Mesenchymal stem cell (in vitro differentiated cells and primary cell): Measurements from ENCODE around the gene LAMB3.
A peak's percentile ranks its signal among the peaks of the same experiment; 100 is the strongest.

ENCODE experiments used
- DNase-seq: peaks from one replicate; pipeline ENCODE4 v3.0.0-alpha.2; 2013
- H2AFZ ChIP-seq: one replicate; pipeline ENCODE4 v1.6.1; 2013; ENCODE audit warnings: low read depth, mild to moderate bottlenecking, control low read depth, inconsistent platforms, low read length, moderate library complexity
- H2AK5ac ChIP-seq: 2 replicates; pipeline ENCODE4 v1.6.1; 2013; ENCODE audit warnings: low read length, moderate library complexity, mild to moderate bottlenecking, inconsistent platforms; ENCODE audit not compliant: severe bottlenecking
- H2BK120ac ChIP-seq: one replicate; pipeline ENCODE4 v1.6.1; 2013; ENCODE audit warnings: low read depth, mild to moderate bottlenecking, inconsistent platforms, low read length, moderate library complexity
- H2BK12ac ChIP-seq, 2 experiments: one replicate each; pipeline ENCODE4 v1.6.1; 2013; ENCODE audit warnings: inconsistent platforms in 2 of 2, low read length in 2 of 2, mild to moderate bottlenecking in 2 of 2, moderate library complexity in 2 of 2, control low read depth in 1 of 2
- H2BK15ac ChIP-seq: one replicate; pipeline ENCODE4 v1.6.1; 2013; ENCODE audit warnings: mild to moderate bottlenecking, low read depth, inconsistent platforms; ENCODE audit not compliant: poor library complexity, severe bottlenecking
- H2BK5ac ChIP-seq: 2 replicates; pipeline ENCODE4 v1.6.1; 2013; ENCODE audit warnings: low read depth, mild to moderate bottlenecking, low read length, control low read depth, inconsistent platforms; ENCODE audit not compliant: poor library complexity, severe bottlenecking
- H3K14ac ChIP-seq, 2 experiments: one replicate each; pipeline ENCODE4 v1.6.1; 2013; ENCODE audit warnings: inconsistent platforms in 2 of 2, low read length in 2 of 2, control low read depth in 1 of 2, mild to moderate bottlenecking in 1 of 2, moderate library complexity in 1 of 2
- H3K18ac ChIP-seq, 2 experiments: one replicate each; pipeline ENCODE4 v1.6.1; 2013; ENCODE audit warnings: inconsistent platforms in 2 of 2, low read length in 2 of 2, control low read depth in 1 of 2, low read depth in 1 of 2, mild to moderate bottlenecking in 1 of 2
- H3K23ac ChIP-seq, 2 experiments: one replicate each; pipeline ENCODE4 v1.6.1; 2013; ENCODE audit warnings: inconsistent platforms in 2 of 2, low read length in 2 of 2, mild to moderate bottlenecking in 2 of 2, moderate library complexity in 2 of 2, control low read depth in 1 of 2
- H3K27ac ChIP-seq: 2 replicates; pipeline ENCODE4 v1.5.1; 2013; ENCODE audit warnings: mild to moderate bottlenecking, moderate library complexity, low read length, control low read depth, inconsistent platforms; ENCODE audit not compliant: poor library complexity, severe bottlenecking
- H3K27me3 ChIP-seq, 2 experiments: 2 replicates each; pipeline versions ENCODE4 v1.6.1 to v1.7.0; 2013; ENCODE audit warnings: low read length in 2 of 2, mild to moderate bottlenecking in 2 of 2, moderate library complexity in 2 of 2, control low read depth in 1 of 2, inconsistent platforms in 1 of 2; ENCODE audit not compliant: control insufficient read depth in 1 of 2, insufficient read depth in 1 of 2
- H3K36me3 ChIP-seq, 2 experiments: 2 replicates each; pipeline versions ENCODE4 v1.6.1 to v1.7.0; 2013; ENCODE audit warnings: low read length in 2 of 2, control low read depth in 1 of 2, inconsistent platforms in 1 of 2, low read depth in 1 of 2, mild to moderate bottlenecking in 1 of 2; ENCODE audit not compliant: insufficient read depth in 2 of 2, control insufficient read depth in 1 of 2
- H3K4ac ChIP-seq, 2 experiments: one replicate each; pipeline ENCODE4 v1.6.1; 2013; ENCODE audit warnings: inconsistent platforms in 2 of 2, low read length in 2 of 2, mild to moderate bottlenecking in 2 of 2, moderate library complexity in 2 of 2, control low read depth in 1 of 2, low read depth in 1 of 2
- H3K4me1 ChIP-seq: 2 replicates; pipeline ENCODE4 v1.6.1; 2013; ENCODE audit warnings: low read depth, low read length, control low read depth; ENCODE audit not compliant: control insufficient read depth, insufficient read depth
- H3K4me2 ChIP-seq: 2 replicates; pipeline ENCODE4 v1.6.1; 2013; ENCODE audit warnings: low read length, mild to moderate bottlenecking, inconsistent platforms; ENCODE audit not compliant: poor library complexity, severe bottlenecking
- H3K4me3 ChIP-seq, 2 experiments: 2 replicates each; pipeline versions ENCODE4 v1.5.1 to v1.7.0; 2013; ENCODE audit warnings: low read length in 2 of 2, mild to moderate bottlenecking in 2 of 2, control low read depth in 1 of 2, low read depth in 1 of 2; ENCODE audit not compliant: insufficient read depth in 1 of 2
- H3K79me1 ChIP-seq: replicated peaks from 2 replicates; pipeline ENCODE4 v1.6.1; 2013; ENCODE audit warnings: mild to moderate bottlenecking, control low read depth, low read length, inconsistent platforms; ENCODE audit not compliant: poor library complexity, severe bottlenecking
- H3K9ac ChIP-seq: 2 replicates; pipeline ENCODE4 v1.7.0; 2013; ENCODE audit warnings: mild to moderate bottlenecking, low read length, moderate library complexity
- H3K9me3 ChIP-seq: 2 replicates; pipeline ENCODE4 v1.7.0; 2013; ENCODE audit warnings: mild to moderate bottlenecking, low read length; ENCODE audit not compliant: control insufficient read depth
- H4K8ac ChIP-seq: one replicate; pipeline ENCODE4 v1.6.1; 2013; ENCODE audit warnings: inconsistent platforms, mild to moderate bottlenecking, low read length, moderate library complexity
- H4K91ac ChIP-seq: one replicate; pipeline ENCODE4 v1.6.1; 2013; ENCODE audit warnings: mild to moderate bottlenecking, low read length, inconsistent platforms
- WGBS: methylation state at CpG from one replicate; pipeline ENCODE4 v1.1.7; 2013; ENCODE audit warnings: mixed read lengths; 5-methylcytosine and 5-hydroxymethylcytosine counted together

LAMB3 gene

GRCh38 chr1:209612646-209613399 lies 39.4 kb downstream of the LAMB3 start:
- Histone ChIP-seq H3K9me3 (no peaks in the 10 kb centered on the region), H3K4me1 (no peaks in the 10 kb centered on the region), H2BK120ac (no peak overlapping the region), H3K27me3 (peaks cover 0 to 9% of the 10 kb centered on the region in 2 experiments), H4K91ac (no peak overlapping the region), H3K23ac (no peak overlapping the region), H3K4ac (no peak overlapping the region), H3K27ac (no peak overlapping the region), H3K9ac (no peak overlapping the region), H2BK15ac (no peak overlapping the region), H2BK5ac (no peak overlapping the region), H3K14ac (no peak overlapping the region), H3K18ac (no peak overlapping the region), H2AFZ (no peak overlapping the region), H2AK5ac (no peak overlapping the region), H4K8ac (no peak overlapping the region), H3K79me1 (no peaks in the 10 kb centered on the region), H2BK12ac (peak overlapping the region in 1 of 2 experiments; percentile 15), H3K4me2 (no peak overlapping the region), H3K36me3 (peaks cover 8 to 20% of the 10 kb centered on the region in 2 experiments), H3K4me3 (no peak overlapping the region)
- DNase-seq = no peak
- WGBS = 90% methylated on average over 12 of the region's 12 CpGs

DNA sequence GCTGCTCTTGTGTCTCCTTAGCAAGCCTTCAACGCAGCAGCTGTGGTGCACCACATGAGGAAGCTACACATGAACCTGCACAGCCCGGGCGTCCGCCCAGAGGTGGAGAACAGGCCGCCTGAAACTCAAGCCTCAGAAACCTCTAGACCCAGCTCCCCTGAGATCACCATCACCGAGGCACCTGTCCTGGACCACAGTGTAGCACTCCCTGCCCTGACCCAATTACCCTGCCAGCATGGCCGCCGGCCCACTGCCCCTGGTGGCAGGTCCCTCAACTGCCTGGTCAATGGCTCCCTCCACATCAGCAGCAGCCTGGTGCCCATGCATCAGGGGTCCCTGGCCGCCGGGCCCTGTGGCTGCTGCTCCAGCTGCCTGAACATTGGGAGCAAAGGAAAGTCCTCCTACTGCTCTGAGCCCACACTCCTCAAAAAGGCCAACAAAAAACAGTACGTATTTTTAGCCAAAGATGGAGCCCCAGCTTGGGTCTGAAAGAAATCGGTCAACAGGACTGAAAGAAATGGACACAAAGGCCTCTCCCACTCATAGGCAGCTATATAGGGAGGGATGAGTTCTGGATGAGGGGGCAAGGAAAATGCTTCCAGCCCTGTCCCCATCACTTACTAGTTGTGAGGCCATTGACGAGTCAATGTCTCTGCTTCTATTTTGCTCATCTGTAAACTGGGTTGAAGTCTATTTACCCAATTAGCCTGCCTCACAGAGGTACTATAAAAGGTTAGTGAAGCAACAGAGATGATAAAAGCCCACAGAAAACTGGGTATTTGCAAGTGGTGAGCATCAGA lies 40.3 kb downstream of the LAMB3 start:
- no peak overlapping the region for H2BK120ac ChIP-seq
- peaks cover 5% of the 10 kb centered on the region for H3K4me1 ChIP-seq
- no peak overlapping the region for H3K23ac ChIP-seq
- H2AFZ ChIP-seq = no peak overlapping the region
- H2BK5ac ChIP-seq = no peak overlapping the region
- no peak overlapping the region for H3K18ac ChIP-seq
- no peak for DNase-seq
- H3K14ac ChIP-seq = no peak overlapping the region
- H3K4ac ChIP-seq = no peak overlapping the region
- no peak overlapping the region for H3K4me2 ChIP-seq
- 93% methylated on average over 11 of the region's 13 CpGs for WGBS
- H2AK5ac ChIP-seq = no peak overlapping the region
- no peak overlapping the region for H2BK12ac ChIP-seq
- no peak overlapping the region for H3K9ac ChIP-seq
- no peaks in the 10 kb centered on the region for H3K79me1 ChIP-seq
- peaks cover 4 to 15% of the 10 kb centered on the region in 2 experiments for H3K36me3 ChIP-seq
- no peaks in the 10 kb centered on the region for H3K9me3 ChIP-seq
- peaks cover 0 to 9% of the 10 kb centered on the region in 2 experiments for H3K27me3 ChIP-seq
- no peak overlapping the region for H4K8ac ChIP-seq
- no peak overlapping the region for H2BK15ac ChIP-seq
- no peak overlapping the region for H3K4me3 ChIP-seq
- H3K27ac ChIP-seq = no peak overlapping the region
- no peak overlapping the region for H4K91ac ChIP-seq

GRCh38 chr1:209610631-209610905 lies 41.7 kb downstream of the LAMB3 start:
- DNase-seq = no peak
- Histone ChIP-seq H3K18ac (no peak overlapping the region), H2BK15ac (no peak overlapping the region), H4K8ac (no peak overlapping the region), H2AFZ (no peak overlapping the region), H3K27ac (no peak overlapping the region), H3K23ac (no peak overlapping the region), H3K9me3 (no peaks in the 10 kb centered on the region), H3K4me2 (no peak overlapping the region), H3K79me1 (no peaks in the 10 kb centered on the region), H3K14ac (no peak overlapping the region), H2BK120ac (no peak overlapping the region), H2BK5ac (no peak overlapping the region), H3K27me3 (peaks cover 0 to 19% of the 10 kb centered on the region in 2 experiments), H4K91ac (no peak overlapping the region), H3K4ac (no peak overlapping the region), H3K4me3 (no peak overlapping the region), H2AK5ac (no peak overlapping the region), H3K9ac (no peak overlapping the region), H3K36me3 (peaks cover 4 to 11% of the 10 kb centered on the region in 2 experiments), H2BK12ac (no peak overlapping the region), H3K4me1 (peaks cover 5% of the 10 kb centered on the region)
- WGBS = 88% methylated on average over 3 of the region's 3 CpGs

DNA sequence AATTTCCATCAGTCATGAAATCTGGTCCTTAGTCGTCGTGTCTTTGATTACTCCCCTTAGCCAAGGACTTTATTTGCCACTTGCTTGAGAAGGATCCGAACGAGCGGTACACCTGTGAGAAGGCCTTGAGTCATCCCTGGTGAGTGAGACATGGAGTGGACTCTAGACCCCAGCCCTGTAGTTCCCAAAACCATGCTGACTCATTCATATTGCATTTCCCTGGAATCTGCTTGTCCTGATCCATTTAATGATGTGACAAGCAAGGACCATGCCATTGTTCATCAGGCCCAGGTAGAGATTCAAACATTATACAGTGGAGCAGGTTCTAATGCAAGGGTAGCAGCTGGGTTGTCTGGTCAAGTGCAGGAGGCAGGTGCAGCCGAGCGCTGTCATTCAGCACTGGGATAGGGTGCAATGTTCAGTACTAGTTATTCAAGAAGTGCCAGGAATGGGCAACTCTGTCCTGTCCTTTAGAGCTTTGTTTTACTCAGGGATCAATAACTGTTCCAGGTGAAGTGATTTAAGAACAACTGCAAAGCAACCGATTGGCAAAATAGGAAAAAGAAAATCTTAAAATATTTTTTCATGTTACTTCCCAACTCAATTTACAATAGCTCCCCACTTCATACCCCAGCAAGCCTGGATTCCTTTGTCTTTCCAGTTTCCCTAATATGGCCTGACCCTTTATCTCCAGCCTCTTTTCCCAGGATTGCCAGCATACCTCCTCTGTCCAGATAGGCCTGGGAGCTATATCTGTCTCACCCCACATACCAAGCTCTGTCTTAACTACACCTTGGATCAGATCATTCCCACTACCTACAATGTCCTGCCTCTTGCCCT lies 42.2 kb downstream of the LAMB3 start:
- Histone ChIP-seq H3K9me3 (no peaks in the 10 kb centered on the region), H3K79me1 (no peaks in the 10 kb centered on the region), H3K9ac (no peak overlapping the region), H4K8ac (no peak overlapping the region), H2BK15ac (no peak overlapping the region), H2AFZ (no peak overlapping the region), H3K36me3 (peaks cover 1 to 9% of the 10 kb centered on the region in 2 experiments), H3K4me3 (no peak overlapping the region), H2BK5ac (no peak overlapping the region), H3K4ac (no peak overlapping the region), H3K4me1 (peaks cover 5% of the 10 kb centered on the region), H2BK12ac (no peak overlapping the region), H3K4me2 (no peak overlapping the region), H3K18ac (no peak overlapping the region), H3K27me3 (peaks cover 0 to 25% of the 10 kb centered on the region in 2 experiments), H3K23ac (no peak overlapping the region), H3K14ac (no peak overlapping the region), H4K91ac (no peak overlapping the region), H3K27ac (no peak overlapping the region), H2AK5ac (no peak overlapping the region), H2BK120ac (no peak overlapping the region)
- WGBS = 84% methylated on average over 8 of the region's 8 CpGs
- no peak for DNase-seq
